ENCODE results near the gene AGBL1.

AGBL1 gene

DNA sequence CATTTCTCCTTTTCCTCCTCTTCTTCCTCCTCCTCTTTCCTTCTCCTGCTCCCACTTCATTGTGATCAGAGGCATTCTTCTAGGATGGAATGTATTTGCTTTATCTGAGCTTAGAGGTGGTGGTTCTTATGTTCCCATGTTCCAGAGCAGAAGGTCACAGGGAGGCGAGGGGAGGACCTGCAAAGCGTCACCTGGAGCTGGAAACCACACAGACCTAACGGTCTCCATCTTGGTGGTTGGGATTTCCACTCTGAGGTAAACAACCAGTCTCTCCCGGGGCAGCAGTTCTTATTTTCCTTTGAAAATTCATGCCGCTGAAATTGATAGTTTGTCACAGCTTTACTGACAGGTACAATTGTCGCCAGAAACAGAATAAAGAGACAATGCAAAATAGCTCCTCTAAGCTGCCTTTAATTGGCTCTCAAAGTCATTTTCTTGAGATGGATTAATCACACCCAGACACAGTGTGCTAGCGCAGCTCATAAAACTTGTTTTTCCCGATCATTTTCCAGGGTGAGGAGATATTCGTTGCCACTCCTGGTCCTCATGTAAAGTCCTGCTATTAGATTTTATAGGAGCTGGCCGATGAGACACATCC lies 16.9 kb upstream of the AGBL1 start:
- ChIA-PET POLR2A (no interaction called here), CTCF (interaction anchor here (1.1 to 1.2 kb wide), 2 partner anchors 8 to 55 kb away, joined by 3 to 4 read pairs; no protein-coding TSS in a partner anchor)
- no peak for DNase-seq (ENCODE audit: extremely low spot score)
- TF ChIP-seq, protein P1, sequence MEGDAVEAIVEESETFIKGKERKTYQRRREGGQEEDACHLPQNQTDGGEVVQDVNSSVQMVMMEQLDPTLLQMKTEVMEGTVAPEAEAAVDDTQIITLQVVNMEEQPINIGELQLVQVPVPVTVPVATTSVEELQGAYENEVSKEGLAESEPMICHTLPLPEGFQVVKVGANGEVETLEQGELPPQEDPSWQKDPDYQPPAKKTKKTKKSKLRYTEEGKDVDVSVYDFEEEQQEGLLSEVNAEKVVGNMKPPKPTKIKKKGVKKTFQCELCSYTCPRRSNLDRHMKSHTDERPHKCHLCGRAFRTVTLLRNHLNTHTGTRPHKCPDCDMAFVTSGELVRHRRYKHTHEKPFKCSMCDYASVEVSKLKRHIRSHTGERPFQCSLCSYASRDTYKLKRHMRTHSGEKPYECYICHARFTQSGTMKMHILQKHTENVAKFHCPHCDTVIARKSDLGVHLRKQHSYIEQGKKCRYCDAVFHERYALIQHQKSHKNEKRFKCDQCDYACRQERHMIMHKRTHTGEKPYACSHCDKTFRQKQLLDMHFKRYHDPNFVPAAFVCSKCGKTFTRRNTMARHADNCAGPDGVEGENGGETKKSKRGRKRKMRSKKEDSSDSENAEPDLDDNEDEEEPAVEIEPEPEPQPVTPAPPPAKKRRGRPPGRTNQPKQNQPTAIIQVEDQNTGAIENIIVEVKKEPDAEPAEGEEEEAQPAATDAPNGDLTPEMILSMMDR (IDR thresholded peaks at IDR 0.05; ENCODE audit: control extremely low read depth, extremely low read depth, low read depth, missing control alignments) = no peak

GRCh38 chr15:86063356-86064095 lies 16.1 kb upstream of the AGBL1 start:
- TF ChIP-seq, protein P1 (IDR thresholded peaks at IDR 0.05; ENCODE audit: control extremely low read depth, extremely low read depth, low read depth, missing control alignments) = no peak
- POLR2A ChIA-PET = no interaction called here
- CTCF ChIA-PET = interaction anchor here (1.1 kb wide), 1 partner anchor 9 kb away, joined by 3 read pairs; no protein-coding TSS in a partner anchor

GRCh38 chr15:86064326-86064725 lies 15.3 kb upstream of the AGBL1 start:
- TF ChIP-seq, protein P1 (IDR thresholded peaks at IDR 0.05; ENCODE audit: control extremely low read depth, extremely low read depth, low read depth, missing control alignments) = no peak
- CTCF ChIA-PET = interaction anchor here (2.2 kb wide), 1 partner anchor 12 kb away, joined by 5 read pairs; no protein-coding TSS in a partner anchor
- POLR2A ChIA-PET = no interaction called here

More at GRCh38 chr15:86063356-86064095, 16.1 kb upstream of the AGBL1 start:
- no peak for DNase-seq (ENCODE audit: extremely low spot score)

DNA sequence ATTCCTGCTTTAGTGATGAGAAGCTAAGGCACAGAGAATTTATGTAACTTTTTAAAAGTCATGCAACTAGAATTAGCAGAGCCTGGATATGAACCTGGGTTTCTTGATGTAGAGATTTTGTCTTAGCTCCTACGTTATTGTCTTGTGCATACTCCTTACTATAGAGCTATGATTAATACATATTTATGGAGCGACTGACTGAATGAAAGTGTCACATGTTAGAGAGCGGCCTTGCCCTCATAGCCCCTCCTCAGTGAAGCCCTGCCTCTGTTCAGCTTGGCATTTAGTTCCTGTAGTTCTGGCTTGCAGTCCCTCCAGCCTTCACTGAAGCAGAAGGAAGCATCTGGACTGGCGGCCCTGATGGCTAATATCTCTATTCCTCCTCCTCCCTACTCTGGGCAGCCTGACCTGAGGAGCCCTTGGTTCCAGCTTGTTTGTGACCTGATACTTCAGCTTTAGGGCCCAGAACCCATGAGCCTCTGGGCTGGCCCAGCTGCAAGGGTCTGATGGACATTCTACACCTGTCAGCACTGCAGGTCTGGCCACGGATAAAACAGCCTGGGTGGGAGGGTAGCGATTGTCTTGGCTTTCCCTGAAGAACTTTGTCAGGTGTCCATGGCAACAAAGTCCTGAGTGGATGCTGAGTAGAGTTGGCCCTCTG lies 13.4 kb upstream of the AGBL1 start:
- ChIA-PET CTCF (interaction anchor here (2.2 kb wide), 1 partner anchor 14 kb away, joined by 5 read pairs; no protein-coding TSS in a partner anchor), POLR2A (no interaction called here)
- TF ChIP-seq, protein P1 (IDR thresholded peaks at IDR 0.05; ENCODE audit: control extremely low read depth, extremely low read depth, low read depth, missing control alignments) = no peak

More at GRCh38 chr15:86064326-86064725, 15.3 kb upstream of the AGBL1 start:
- DNase-seq (ENCODE audit: extremely low spot score) = no peak

DNA sequence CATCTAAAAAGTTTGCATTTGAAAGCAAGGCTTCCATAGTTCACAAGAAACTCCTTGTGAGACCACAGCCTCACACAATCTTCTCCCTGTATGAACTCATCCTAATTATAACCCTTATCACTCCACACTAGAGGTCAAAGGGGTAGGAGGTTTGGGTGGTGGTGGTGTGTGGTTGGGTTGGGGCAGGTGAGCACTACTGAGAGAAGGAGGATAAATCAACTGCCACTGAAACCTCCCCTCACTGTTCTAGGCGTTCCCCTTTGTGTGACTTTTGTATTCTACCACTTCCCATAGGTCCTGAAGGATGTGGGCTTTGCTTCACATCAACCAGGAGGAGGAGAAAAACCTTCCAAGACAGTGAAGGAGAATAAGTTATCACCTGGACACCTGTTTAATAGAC lies 6.4 kb upstream of the AGBL1 start:
- ChIA-PET POLR2A (no interaction called here), CTCF (no interaction called here)
- DNase-seq (ENCODE audit: extremely low spot score) = no peak
- TF ChIP-seq, protein P1 (IDR thresholded peaks at IDR 0.05; ENCODE audit: control extremely low read depth, extremely low read depth, low read depth, missing control alignments) = no peak

More for the DNA sequence above, 13.4 kb upstream of the AGBL1 start:
- no peak for DNase-seq (ENCODE audit: extremely low spot score)

GRCh38 chr15:86076468-86076867 lies 3.2 kb upstream of the AGBL1 start:
- POLR2A ChIA-PET = no interaction called here
- CTCF ChIA-PET = no interaction called here
- TF ChIP-seq, protein P1 (IDR thresholded peaks at IDR 0.05; ENCODE audit: control extremely low read depth, extremely low read depth, low read depth, missing control alignments) = no peak
- no peak for DNase-seq (ENCODE audit: extremely low spot score)

Data from GM10248 (cell line).